BLaER1 (cell line): ENCODE measurements around the gene SIT1.
A peak's percentile ranks its signal among the peaks of the same experiment; 100 is the strongest.

Source experiments
- H3K27ac ChIP-seq: shearing (Covaris generic); formaldehyde crosslinking; 2 replicates; pipeline ENCODE4 v1.8.1; 2022
- H3K27me3 ChIP-seq: shearing (Covaris generic); formaldehyde crosslinking; 2 replicates; pipeline ENCODE4 v1.8.1; 2022
- H3K36me3 ChIP-seq: shearing (Covaris generic); formaldehyde crosslinking; 2 replicates; pipeline ENCODE4 v1.8.1; 2022
- H3K4me1 ChIP-seq: shearing (Covaris generic); formaldehyde crosslinking; 2 replicates; pipeline ENCODE4 v1.8.1; 2022
- H3K4me2 ChIP-seq: shearing (Covaris generic); formaldehyde crosslinking; 2 replicates; pipeline ENCODE4 v1.8.1; 2022
- H3K4me3 ChIP-seq: shearing (Covaris generic); formaldehyde crosslinking; 2 replicates; pipeline ENCODE4 v1.8.1; 2022
- H3K9ac ChIP-seq: shearing (Covaris generic); formaldehyde crosslinking; 2 replicates; pipeline ENCODE4 v1.8.1; 2022
- H3K9me3 ChIP-seq: shearing (Covaris generic); formaldehyde crosslinking; 2 replicates; pipeline ENCODE4 v1.8.1; 2022
- H4K20me1 ChIP-seq: shearing (Covaris generic); formaldehyde crosslinking; 2 replicates; pipeline ENCODE4 v1.8.1; 2022
- Cebpa-rat ChIP-seq: shearing (Covaris generic); IDR thresholded peaks from 2 replicates; pipeline ENCODE4 v1.8.1; 2022

SIT1 gene

DNA sequence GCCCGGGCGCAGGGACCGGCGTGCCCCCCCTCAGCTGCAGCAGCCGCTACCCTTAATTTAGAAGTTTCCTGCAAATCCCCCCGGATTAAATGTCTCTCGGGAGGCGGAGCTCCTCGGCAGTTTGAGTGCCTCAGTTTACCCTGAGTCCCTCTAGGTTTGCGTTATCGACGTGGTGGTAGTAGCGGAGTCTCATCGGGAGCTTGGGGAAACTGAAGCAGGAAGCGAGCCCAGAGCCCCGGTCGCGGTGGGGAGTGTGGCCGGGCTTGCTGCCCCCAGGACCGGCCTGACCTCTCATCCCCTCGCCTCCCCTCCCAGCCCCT, 39.5 kb upstream of the SIT1 start:
- Histone ChIP-seq H3K36me3 (peaks cover 7% of the 10 kb centered on the region), H3K27ac (peak overlapping the region; percentile 81), H3K4me2 (peak overlapping the region; percentile 93)

GRCh38 chr9:35689542-35690293, 39.0 kb upstream of the SIT1 start, which contains the start of gene TPM2:
TPM2 (minus strand) TSS chr9:35689925; CDS start chr9:35689817, 108 bp downstream.
- Histone ChIP-seq H3K4me2 (peak within 1 kb of the TSS; percentile 93), H3K4me3 (peak within 1 kb of the TSS; percentile 73), H3K4me1 (peaks cover 48% of the 10 kb centered on the region), H3K9me3 (no peaks in the 10 kb centered on the region), H3K27me3 (no peaks in the 10 kb centered on the region), H3K9ac (peak within 1 kb of the TSS; percentile 79), H4K20me1 (no peaks in the 10 kb centered on the region), H3K27ac (peak within 1 kb of the TSS; percentile 81), H3K36me3 (peaks cover 12% of the 10 kb centered on the region)
- TF ChIP-seq Cebpa-rat, result no peak

More for the DNA sequence above, 39.5 kb upstream of the SIT1 start:
- H3K9me3 ChIP-seq, result no peaks in the 10 kb centered on the region
- H3K27me3 ChIP-seq, result no peaks in the 10 kb centered on the region
- H3K4me1 ChIP-seq, result peaks cover 48% of the 10 kb centered on the region
- TF ChIP-seq Cebpa-rat, result no peak
- no peaks in the 10 kb centered on the region for H4K20me1 ChIP-seq
- peak overlapping the region; percentile 79 for H3K9ac ChIP-seq
- H3K4me3 ChIP-seq, result peak overlapping the region; percentile 73

DNA sequence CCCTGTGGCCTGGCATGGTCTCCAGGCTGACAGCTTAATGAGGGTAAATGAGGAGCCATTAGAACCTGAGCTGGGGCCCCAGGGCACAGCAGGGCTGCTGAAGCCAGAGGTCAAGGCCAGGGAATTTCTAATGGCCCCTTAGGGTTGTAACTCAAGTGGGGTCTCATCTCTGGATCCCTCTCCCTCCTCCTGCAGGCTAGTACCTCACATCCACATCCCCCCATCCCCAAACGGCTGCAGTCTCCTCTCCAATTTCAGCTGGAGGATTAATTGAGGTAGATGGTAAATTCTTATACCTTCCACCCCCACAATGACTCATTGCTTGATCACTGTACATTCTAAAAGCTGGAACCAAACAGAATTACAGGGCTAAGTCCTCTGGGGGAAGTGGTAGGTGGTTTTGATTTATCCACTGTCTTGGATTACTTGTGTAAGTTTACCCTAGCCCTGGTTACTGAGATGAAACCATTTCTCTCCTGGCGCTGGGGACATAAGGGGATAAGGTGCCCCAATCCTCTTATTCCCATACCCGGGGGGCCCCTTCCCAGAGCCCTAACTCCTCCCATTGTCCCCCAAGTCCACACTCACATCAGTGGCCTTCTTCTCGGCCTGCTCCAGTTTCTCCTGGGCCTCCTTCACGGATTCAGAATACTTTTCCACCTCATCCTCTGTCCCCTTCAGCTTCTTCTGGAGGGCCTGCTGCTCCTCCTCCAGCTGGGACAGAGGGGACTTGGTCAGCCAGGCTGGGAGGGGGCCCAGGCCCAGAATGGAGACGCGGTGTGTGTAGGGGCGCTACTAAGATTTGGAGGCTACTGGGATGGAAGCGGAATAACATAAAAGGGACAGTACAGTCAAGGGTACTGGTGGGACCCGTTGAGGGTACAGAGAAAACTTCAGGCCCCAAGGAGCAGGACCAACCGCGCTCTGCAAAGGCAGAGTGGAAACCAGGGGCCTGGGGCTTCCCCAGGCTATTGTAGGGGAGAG, 38.1 kb upstream of the SIT1 start:
- H3K9me3 ChIP-seq, result no peaks in the 10 kb centered on the region
- TF ChIP-seq Cebpa-rat, result no peak
- peak overlapping the region; percentile 79 for H3K9ac ChIP-seq
- no peaks in the 10 kb centered on the region for H3K27me3 ChIP-seq
- H3K27ac ChIP-seq, result peak overlapping the region; percentile 81
- H4K20me1 ChIP-seq, result no peaks in the 10 kb centered on the region
- H3K4me2 ChIP-seq, result peak overlapping the region; percentile 93
- H3K4me3 ChIP-seq, result peak overlapping the region; percentile 73
- peaks cover 21% of the 10 kb centered on the region for H3K36me3 ChIP-seq
- peaks cover 48% of the 10 kb centered on the region for H3K4me1 ChIP-seq

DNA sequence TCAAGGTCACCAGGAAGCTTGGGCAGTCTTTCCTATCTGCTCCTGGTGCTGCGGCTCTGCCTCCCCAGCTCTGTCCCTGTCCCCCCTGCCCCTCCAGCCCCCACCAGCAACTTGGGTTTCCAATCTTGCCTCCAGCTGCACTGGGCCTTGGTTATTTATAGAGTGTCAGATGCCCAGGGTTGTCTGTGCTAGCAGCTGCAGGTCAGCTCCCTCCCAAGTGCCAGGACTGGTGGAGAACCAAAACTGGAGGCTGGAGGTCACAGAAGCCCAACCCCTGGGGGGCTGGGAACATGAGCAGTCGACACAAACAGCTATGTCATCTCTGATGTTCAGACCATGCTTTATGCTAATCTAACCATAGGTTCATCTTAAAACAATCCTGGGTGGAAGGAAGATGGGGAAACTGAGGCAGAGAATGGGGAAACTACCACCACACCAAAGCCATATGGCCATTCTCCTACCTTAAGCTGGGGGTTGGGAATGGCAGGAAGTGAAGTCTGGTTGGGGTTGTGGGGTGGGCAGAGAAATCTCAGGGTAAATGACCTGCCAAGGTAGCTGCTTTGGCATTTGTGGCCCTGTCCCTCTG, 37.3 kb upstream of the SIT1 start:
- H3K4me2 ChIP-seq, result peak overlapping the region; percentile 93
- H3K36me3 ChIP-seq, result peaks cover 29% of the 10 kb centered on the region
- no peaks in the 10 kb centered on the region for H3K9me3 ChIP-seq
- no peaks in the 10 kb centered on the region for H4K20me1 ChIP-seq
- H3K4me1 ChIP-seq, result peaks cover 48% of the 10 kb centered on the region
- no peak overlapping the region for H3K4me3 ChIP-seq
- peak overlapping the region; percentile 81; the same call in 1 of the 2 replicates for H3K27ac ChIP-seq
- TF ChIP-seq Cebpa-rat, result no peak
- H3K27me3 ChIP-seq, result no peaks in the 10 kb centered on the region
- peak overlapping the region; percentile 79; the same call in 1 of the 2 replicates for H3K9ac ChIP-seq

- Histone ChIP-seq H3K27me3 (no peaks in the 10 kb centered on the region), H3K9ac (no peak overlapping the region), H3K4me1 (peaks cover 48% of the 10 kb centered on the region), H3K4me2 (peak overlapping the region; percentile 93), H3K9me3 (no peaks in the 10 kb centered on the region), H3K4me3 (no peak overlapping the region), H4K20me1 (no peaks in the 10 kb centered on the region), H3K27ac (no peak overlapping the region), H3K36me3 (peaks cover 36% of the 10 kb centered on the region)
- TF ChIP-seq Cebpa-rat, result no peak
These were observed 36.6 kb upstream of the SIT1 start for GRCh38 chr9:35687306-35687705.

GRCh38 chr9:35686222-35687203, 35.8 kb upstream of the SIT1 start:
- TF ChIP-seq Cebpa-rat, result no peak
- Histone ChIP-seq H4K20me1 (no peaks in the 10 kb centered on the region), H3K4me3 (no peak overlapping the region), H3K36me3 (peaks cover 43% of the 10 kb centered on the region), H3K27me3 (no peaks in the 10 kb centered on the region), H3K9me3 (no peaks in the 10 kb centered on the region), H3K4me1 (peaks cover 47% of the 10 kb centered on the region), H3K9ac (no peak overlapping the region), H3K27ac (no peak overlapping the region), H3K4me2 (peak overlapping the region; percentile 93; the same call in 1 of the 2 replicates)

- H3K4me3 ChIP-seq, result no peak overlapping the region
- H3K4me2 ChIP-seq, result no peak overlapping the region
- H3K9ac ChIP-seq, result no peak overlapping the region
- peaks cover 43% of the 10 kb centered on the region for H3K36me3 ChIP-seq
- H4K20me1 ChIP-seq, result no peaks in the 10 kb centered on the region
- TF ChIP-seq Cebpa-rat, result no peak
- H3K4me1 ChIP-seq, result peaks cover 41% of the 10 kb centered on the region
- H3K27me3 ChIP-seq, result no peaks in the 10 kb centered on the region
- H3K9me3 ChIP-seq, result no peaks in the 10 kb centered on the region
- H3K27ac ChIP-seq, result no peak overlapping the region
These were observed 34.8 kb upstream of the SIT1 start for GRCh38 chr9:35685506-35685905.

- Histone ChIP-seq H4K20me1 (no peaks in the 10 kb centered on the region), H3K36me3 (peaks cover 43% of the 10 kb centered on the region), H3K27me3 (no peaks in the 10 kb centered on the region), H3K4me3 (no peak overlapping the region), H3K4me1 (peaks cover 37% of the 10 kb centered on the region), H3K27ac (no peak overlapping the region), H3K9me3 (no peaks in the 10 kb centered on the region), H3K4me2 (no peak overlapping the region), H3K9ac (no peak overlapping the region)
- no peak for TF ChIP-seq Cebpa-rat
These were observed 34.2 kb upstream of the SIT1 start for GRCh38 chr9:35684921-35685320.

- H3K4me3 ChIP-seq, result no peak overlapping the region
- H4K20me1 ChIP-seq, result no peaks in the 10 kb centered on the region
- no peak overlapping the region for H3K4me2 ChIP-seq
- H3K27ac ChIP-seq, result no peak overlapping the region
- H3K4me1 ChIP-seq, result peaks cover 21% of the 10 kb centered on the region
- H3K9me3 ChIP-seq, result no peaks in the 10 kb centered on the region
- no peak for TF ChIP-seq Cebpa-rat
- no peaks in the 10 kb centered on the region for H3K27me3 ChIP-seq
- peaks cover 43% of the 10 kb centered on the region for H3K36me3 ChIP-seq
- H3K9ac ChIP-seq, result no peak overlapping the region
These were observed 32.6 kb upstream of the SIT1 start for GRCh38 chr9:35683323-35683722.
